Dermis blood vessel endothelial cell (primary cell): ENCODE results near the gene MTCL1. TPM values are rescaled to one million over a fixed set of nuclear protein-coding genes. Genes with fewer than 3 reads are reported as not detected.

Source experiments
- DNase-seq: peaks from one replicate; pipeline ENCODE4 v3.0.0; 2010
- total RNA-seq: library from RNA; depleted of rRNA; stranded (reverse); fragments of >200 nt; gene quantifications from 2 replicates; pipeline ENCODE4 v1.2.3, GENCODE V29; 2014

The MTCL1 gene
- total RNA-seq, 1 donor from 2014 or later: 11.7 TPM

- DNase-seq: no peak
Observed at GRCh38 chr18:8869696-8870095, 164.3 kb downstream of the MTCL1 start.

DNA sequence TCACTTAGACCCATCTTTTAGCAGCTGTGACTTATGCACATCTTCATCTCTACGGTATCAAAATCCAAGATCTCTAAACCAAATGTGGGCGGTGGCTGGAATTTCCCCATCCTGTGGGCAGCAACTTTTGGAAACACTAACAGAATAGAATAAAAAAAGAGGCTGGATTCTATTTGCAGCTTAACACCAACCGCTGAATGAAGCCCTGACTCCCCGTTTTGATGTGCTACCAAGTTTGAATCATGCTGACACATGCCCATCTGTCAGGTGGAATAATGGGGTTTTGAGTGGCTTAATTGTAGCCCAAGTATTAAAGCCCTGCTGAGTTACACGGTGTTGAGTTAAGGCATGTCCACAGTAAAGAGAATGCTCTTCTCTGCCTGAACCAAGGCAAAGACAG, 165.2 kb downstream of the MTCL1 start:
- DNase-seq: no peak

DNA sequence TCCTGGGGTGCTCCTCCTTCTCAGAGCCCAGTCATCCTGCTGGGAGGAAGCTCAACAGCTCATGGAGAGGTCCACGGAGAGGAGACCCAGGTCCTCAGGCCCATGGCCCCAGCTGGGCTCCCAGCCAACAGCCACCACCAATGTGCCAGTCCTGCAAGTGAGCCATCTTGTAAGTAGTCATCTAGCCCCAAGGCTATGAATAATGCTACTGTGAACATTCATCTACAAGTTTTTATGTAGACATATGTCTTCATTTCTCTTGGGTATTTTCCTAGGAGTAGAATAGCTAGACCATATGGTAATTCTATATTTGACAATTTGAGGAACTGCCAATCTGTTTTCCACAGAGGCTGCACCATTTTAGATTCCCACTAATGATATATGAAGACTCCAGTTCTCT, 166.1 kb downstream of the MTCL1 start:
- no peak for DNase-seq

GRCh38 chr18:8874872-8875271, 169.5 kb downstream of the MTCL1 start:
- no peak for DNase-seq

GRCh38 chr18:8876887-8877286, 171.5 kb downstream of the MTCL1 start:
- DNase-seq: no peak

GRCh38 chr18:8881103-8881502, 175.7 kb downstream of the MTCL1 start:
- DNase-seq: no peak

Other genes starting within 250 kb of the MTCL1 start
- 72.8 and 75.4 TPM in 2 replicates for gene RAB12, start 96.1 kb upstream of the MTCL1 start, total RNA-seq